Body of pancreas (tissue), 4 donors: ENCODE results near the gene ST6GALNAC6.

Source experiments
- POLR2A ChIP-seq, 3 donors: fragments of 450-650 bp; IDR thresholded peaks; one replicate each; pipeline ENCODE4 v1.6.1; 2016; ENCODE audit warnings: antibody characterized with exemption in 3 of 3, mild to moderate bottlenecking in 2 of 3
- TF ChIP-seq, protein P1 (sequence below), 7 experiments: fragments of 450-650 bp in 4 of 7; fragments of 200-600 bp in 3 of 7; sonication (generic) in 3 of 7; IDR thresholded peaks; one replicate each; pipeline ENCODE4 v1.5.1; 2016 to 2019; ENCODE audit warnings: antibody characterized with exemption in 7 of 7

DNA sequence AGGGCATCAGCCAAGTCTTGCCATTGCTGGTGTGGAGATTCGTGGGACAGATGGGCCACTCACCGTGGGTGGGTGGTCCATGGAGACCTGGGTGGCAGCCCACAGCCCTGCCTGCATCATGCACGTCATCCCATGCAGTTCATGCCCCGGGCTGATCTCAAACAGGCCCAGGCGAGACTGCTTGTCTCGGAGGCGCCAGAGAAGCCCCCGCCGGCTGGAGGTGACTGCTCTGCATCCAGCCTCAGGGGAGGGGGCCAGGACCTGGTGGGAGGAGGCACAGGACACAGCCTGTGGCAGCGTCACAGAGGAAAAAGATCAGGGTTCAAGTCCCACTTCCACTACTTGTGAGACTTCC is 30.2 kb upstream of the ST6GALNAC6 start:
- TF ChIP-seq, protein P1, sequence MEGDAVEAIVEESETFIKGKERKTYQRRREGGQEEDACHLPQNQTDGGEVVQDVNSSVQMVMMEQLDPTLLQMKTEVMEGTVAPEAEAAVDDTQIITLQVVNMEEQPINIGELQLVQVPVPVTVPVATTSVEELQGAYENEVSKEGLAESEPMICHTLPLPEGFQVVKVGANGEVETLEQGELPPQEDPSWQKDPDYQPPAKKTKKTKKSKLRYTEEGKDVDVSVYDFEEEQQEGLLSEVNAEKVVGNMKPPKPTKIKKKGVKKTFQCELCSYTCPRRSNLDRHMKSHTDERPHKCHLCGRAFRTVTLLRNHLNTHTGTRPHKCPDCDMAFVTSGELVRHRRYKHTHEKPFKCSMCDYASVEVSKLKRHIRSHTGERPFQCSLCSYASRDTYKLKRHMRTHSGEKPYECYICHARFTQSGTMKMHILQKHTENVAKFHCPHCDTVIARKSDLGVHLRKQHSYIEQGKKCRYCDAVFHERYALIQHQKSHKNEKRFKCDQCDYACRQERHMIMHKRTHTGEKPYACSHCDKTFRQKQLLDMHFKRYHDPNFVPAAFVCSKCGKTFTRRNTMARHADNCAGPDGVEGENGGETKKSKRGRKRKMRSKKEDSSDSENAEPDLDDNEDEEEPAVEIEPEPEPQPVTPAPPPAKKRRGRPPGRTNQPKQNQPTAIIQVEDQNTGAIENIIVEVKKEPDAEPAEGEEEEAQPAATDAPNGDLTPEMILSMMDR (IDR thresholded peaks at IDR 0.05) = no peak
- TF ChIP-seq POLR2A (IDR thresholded peaks at IDR 0.05) = no peak
